ENCODE data around the gene NDUFB8. TPM values are rescaled to one million over a fixed set of nuclear protein-coding genes. Genes with fewer than 3 reads are reported as not detected.

NDUFB8 gene
- total RNA-seq, 2 experiments from 2014 or later = 365 to 384 TPM

DNA sequence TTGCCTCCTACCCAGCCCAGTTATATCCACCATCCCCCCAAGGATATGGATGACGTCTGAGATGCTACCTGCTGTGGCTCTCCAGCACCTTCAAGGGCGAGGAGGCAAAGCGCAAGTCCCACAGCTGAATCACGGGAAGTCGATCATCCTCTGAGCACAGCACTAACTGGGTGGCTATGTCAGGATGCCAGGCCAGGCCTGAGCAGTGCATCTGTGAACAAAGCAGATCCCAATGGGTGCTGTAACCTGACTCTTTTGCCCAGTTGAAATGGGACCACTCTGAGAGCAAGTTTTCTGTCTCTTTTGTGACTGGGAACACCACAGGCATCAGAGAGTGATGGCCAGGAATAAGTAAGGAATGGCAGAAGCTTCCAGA is 22.3 kb downstream of the NDUFB8 start:
- H3K36me3 Mint-ChIP-seq (ENCODE audit: low read depth) = peaks cover 46% of the 10 kb centered on the region
- H3K27ac Mint-ChIP-seq = peak overlapping the region; percentile 47
- no peaks in the 10 kb centered on the region for H3K27me3 Mint-ChIP-seq
- ATAC-seq (no peak), DNase-seq (peak; percentile 30)
- no peak for TF ChIP-seq CTCF (IDR thresholded peaks at IDR 0.05)
- H3K4me1 Mint-ChIP-seq (ENCODE audit: low read depth) = peaks cover 65% of the 10 kb centered on the region
- no peak overlapping the region for H3K4me3 Mint-ChIP-seq
- POLR2A ChIA-PET = interaction anchor here (0.7 to 7.0 kb wide), 4 partner anchors 8 to 68 kb away, joined by 3 to 50 read pairs (median 4); partner anchors contain the start of gene HIF1AN
- CTCF ChIA-PET = interaction anchor here (1.9 to 11.4 kb wide), 9 partner anchors 10 to 170 kb away, joined by 4 to 185 read pairs (median 58); partner anchors contain the start of genes HIF1AN, SCD and SEC31B
- no peaks in the 10 kb centered on the region for H3K9me3 Mint-ChIP-seq
- intact Hi-C loops (cut with micrococcal nuclease) = loop anchor here (2.0 to 5.0 kb wide), 2 partner anchors 21 to 170 kb away; no protein-coding TSS in a partner anchor

GRCh38 chr10:100506596-100507356 is 22.9 kb downstream of the NDUFB8 start:
- Mint-ChIP-seq H3K4me1 (ENCODE audit: low read depth) (peaks cover 59% of the 10 kb centered on the region), H3K4me3 (no peak overlapping the region), H3K36me3 (ENCODE audit: low read depth) (peaks cover 47% of the 10 kb centered on the region), H3K27me3 (no peaks in the 10 kb centered on the region), H3K27ac (peak overlapping the region; percentile 71), H3K9me3 (no peaks in the 10 kb centered on the region)
- CTCF ChIA-PET = interaction anchor here (1.9 to 11.4 kb wide), 10 partner anchors 10 to 169 kb away, joined by 4 to 185 read pairs (median 58); partner anchors contain the start of genes HIF1AN, SCD and SEC31B
- TF ChIP-seq CTCF (IDR thresholded peaks at IDR 0.05) = no peak
- DNase-seq (peak; percentile 46), ATAC-seq (peak; percentile 46)
- intact Hi-C loops (cut with micrococcal nuclease) = loop anchor here (2.0 to 5.0 kb wide), 2 partner anchors 20 to 169 kb away; no protein-coding TSS in a partner anchor
- POLR2A ChIA-PET = interaction anchor here (0.7 to 7.0 kb wide), 4 partner anchors 9 to 68 kb away, joined by 3 to 50 read pairs (median 4); partner anchors contain the start of gene HIF1AN

DNA sequence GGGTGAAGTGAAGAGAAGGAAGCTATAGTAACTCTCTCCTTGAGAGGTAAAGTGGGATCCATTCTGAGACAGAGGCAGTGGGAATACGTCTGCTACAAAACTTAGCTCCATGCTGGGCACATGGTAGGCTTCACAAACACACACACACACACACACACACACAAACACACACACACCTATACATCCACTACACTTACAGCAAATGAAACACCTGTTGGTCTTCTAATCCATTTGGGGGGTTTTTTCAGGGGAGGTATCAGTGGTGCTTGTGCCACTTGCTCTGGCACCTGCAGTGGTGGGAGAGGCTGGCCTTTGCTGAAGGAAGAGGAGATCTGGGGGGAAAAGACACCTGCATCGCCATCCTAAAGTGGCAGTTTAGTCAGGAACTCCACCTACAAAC is 24.5 kb downstream of the NDUFB8 start:
- POLR2A ChIA-PET = interaction anchor here (0.5 kb wide), 1 partner anchor 31 kb away, joined by 3 read pairs; no protein-coding TSS in a partner anchor
- no peak overlapping the region for H3K27ac Mint-ChIP-seq

GRCh38 chr10:100504096-100504495 is 25.6 kb downstream of the NDUFB8 start:
- no peak for ATAC-seq
- Mint-ChIP-seq H3K27ac (no peak overlapping the region), H3K4me1 (ENCODE audit: low read depth) (peaks cover 32% of the 10 kb centered on the region), H3K27me3 (no peaks in the 10 kb centered on the region), H3K9me3 (no peaks in the 10 kb centered on the region), H3K4me3 (no peak overlapping the region), H3K36me3 (ENCODE audit: low read depth) (peaks cover 60% of the 10 kb centered on the region)
- intact Hi-C loops (cut with micrococcal nuclease) = no loop called here
- CTCF ChIA-PET = interaction anchor here (0.7 to 11.4 kb wide), 4 partner anchors 8 to 72 kb away, joined by 3 to 185 read pairs (median 85); no protein-coding TSS in a partner anchor
- POLR2A ChIA-PET = interaction anchor here (0.7 to 1.0 kb wide), 2 partner anchors 22 to 23 kb away, joined by 3 to 4 read pairs; no protein-coding TSS in a partner anchor
- DNase-seq = no peak
- no peak for TF ChIP-seq CTCF (IDR thresholded peaks at IDR 0.05)

More for the DNA sequence above, 24.5 kb downstream of the NDUFB8 start:
- Mint-ChIP-seq H3K4me3 (no peak overlapping the region), H3K36me3 (ENCODE audit: low read depth) (peaks cover 54% of the 10 kb centered on the region), H3K4me1 (ENCODE audit: low read depth) (peaks cover 43% of the 10 kb centered on the region), H3K27me3 (no peaks in the 10 kb centered on the region), H3K9me3 (no peaks in the 10 kb centered on the region)
- ATAC-seq (no peak), DNase-seq (no peak)
- CTCF ChIA-PET = interaction anchor here (3.2 to 11.4 kb wide), 3 partner anchors 13 to 73 kb away, joined by 17 to 185 read pairs (median 153); no protein-coding TSS in a partner anchor
- no peak for TF ChIP-seq CTCF (IDR thresholded peaks at IDR 0.05)
- intact Hi-C loops (cut with micrococcal nuclease) = loop anchor here (5.0 kb wide), 1 partner anchor 168 kb away; no protein-coding TSS in a partner anchor

Measured in activated CD8-positive, alpha-beta T cell treated with anti-CD3 and anti-CD28 coated beads for 36 hours (primary cell).